Measurements from ENCODE around the gene DCAF6.

- TF ChIP-seq, protein P1, sequence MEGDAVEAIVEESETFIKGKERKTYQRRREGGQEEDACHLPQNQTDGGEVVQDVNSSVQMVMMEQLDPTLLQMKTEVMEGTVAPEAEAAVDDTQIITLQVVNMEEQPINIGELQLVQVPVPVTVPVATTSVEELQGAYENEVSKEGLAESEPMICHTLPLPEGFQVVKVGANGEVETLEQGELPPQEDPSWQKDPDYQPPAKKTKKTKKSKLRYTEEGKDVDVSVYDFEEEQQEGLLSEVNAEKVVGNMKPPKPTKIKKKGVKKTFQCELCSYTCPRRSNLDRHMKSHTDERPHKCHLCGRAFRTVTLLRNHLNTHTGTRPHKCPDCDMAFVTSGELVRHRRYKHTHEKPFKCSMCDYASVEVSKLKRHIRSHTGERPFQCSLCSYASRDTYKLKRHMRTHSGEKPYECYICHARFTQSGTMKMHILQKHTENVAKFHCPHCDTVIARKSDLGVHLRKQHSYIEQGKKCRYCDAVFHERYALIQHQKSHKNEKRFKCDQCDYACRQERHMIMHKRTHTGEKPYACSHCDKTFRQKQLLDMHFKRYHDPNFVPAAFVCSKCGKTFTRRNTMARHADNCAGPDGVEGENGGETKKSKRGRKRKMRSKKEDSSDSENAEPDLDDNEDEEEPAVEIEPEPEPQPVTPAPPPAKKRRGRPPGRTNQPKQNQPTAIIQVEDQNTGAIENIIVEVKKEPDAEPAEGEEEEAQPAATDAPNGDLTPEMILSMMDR (IDR thresholded peaks at IDR 0.05) = no peak
- no peak for TF ChIP-seq POLR2A (IDR thresholded peaks at IDR 0.05)
Observed at GRCh38 chr1:168045311-168045710, 108.8 kb downstream of the DCAF6 start.
